HFF-Myc (cell line): ENCODE measurements around the gene ETS2.

ENCODE experiments used
- DNase-seq: peaks from one replicate; pipeline ENCODE4 v3.0.0-alpha.2; 2011; ENCODE audit warnings: low read depth; ENCODE audit errors: extremely low read depth
- H3K4me3 ChIP-seq: replicated peaks from 2 replicates; pipeline ENCODE4 v1.5.1; 2011; ENCODE audit warnings: low read depth, mild to moderate bottlenecking, control low read depth, low read length
- TF ChIP-seq, protein P1 (sequence below): IDR thresholded peaks from 2 replicates; pipeline ENCODE4 v1.5.1; 2012; ENCODE audit warnings: mild to moderate bottlenecking, low read depth, low read length, control low read depth; ENCODE audit errors: missing control alignments

ETS2 gene

DNA sequence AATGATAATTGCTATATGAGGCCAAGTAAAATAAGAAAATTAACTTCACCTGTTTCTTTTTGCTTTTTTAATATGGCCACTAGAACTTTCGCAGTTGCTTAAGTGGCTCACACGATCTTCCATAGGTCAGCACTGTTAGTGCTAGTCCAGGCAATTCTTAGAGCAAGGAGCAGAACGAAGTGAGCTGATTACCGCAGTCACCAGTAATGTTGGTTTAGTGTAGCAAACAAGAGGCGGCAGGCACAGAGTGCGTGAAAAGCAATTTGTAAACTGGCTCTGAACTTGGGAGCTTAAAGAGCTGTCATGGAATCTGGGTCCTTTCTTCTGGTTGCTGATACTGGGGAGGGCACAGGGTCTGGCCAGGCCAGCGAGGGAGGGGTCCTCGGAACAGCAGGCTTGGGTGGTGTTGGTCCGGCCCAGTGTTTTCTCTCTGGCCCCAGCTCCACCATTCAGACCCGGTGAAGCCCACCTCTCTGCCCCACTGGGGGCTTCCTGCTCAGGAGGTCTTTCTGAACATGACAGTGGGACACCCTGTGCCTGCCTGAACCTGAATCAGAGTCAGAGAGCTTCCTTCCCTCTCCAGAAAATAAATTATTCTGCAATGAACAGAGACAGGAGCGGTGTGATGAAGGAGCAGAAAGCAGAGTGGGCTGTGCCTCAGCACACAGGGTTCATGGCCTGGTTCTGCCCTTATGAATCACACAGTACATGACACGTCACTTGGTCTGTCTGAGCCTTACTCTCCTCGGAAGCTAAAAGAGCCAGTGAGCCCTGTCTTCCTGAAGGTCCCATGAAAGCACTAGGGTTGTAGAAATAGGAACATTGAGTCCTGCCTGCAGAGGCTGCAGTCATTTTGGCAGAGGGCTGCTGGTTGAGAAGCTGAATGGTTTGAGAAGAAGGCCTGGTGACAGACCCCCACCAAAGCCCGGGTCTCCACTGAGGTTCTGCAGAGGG lies 11.9 kb downstream of the ETS2 start:
- H3K4me3 ChIP-seq: no peak overlapping the region
- DNase-seq: no peak
- TF ChIP-seq, protein P1, sequence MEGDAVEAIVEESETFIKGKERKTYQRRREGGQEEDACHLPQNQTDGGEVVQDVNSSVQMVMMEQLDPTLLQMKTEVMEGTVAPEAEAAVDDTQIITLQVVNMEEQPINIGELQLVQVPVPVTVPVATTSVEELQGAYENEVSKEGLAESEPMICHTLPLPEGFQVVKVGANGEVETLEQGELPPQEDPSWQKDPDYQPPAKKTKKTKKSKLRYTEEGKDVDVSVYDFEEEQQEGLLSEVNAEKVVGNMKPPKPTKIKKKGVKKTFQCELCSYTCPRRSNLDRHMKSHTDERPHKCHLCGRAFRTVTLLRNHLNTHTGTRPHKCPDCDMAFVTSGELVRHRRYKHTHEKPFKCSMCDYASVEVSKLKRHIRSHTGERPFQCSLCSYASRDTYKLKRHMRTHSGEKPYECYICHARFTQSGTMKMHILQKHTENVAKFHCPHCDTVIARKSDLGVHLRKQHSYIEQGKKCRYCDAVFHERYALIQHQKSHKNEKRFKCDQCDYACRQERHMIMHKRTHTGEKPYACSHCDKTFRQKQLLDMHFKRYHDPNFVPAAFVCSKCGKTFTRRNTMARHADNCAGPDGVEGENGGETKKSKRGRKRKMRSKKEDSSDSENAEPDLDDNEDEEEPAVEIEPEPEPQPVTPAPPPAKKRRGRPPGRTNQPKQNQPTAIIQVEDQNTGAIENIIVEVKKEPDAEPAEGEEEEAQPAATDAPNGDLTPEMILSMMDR: no peak

DNA sequence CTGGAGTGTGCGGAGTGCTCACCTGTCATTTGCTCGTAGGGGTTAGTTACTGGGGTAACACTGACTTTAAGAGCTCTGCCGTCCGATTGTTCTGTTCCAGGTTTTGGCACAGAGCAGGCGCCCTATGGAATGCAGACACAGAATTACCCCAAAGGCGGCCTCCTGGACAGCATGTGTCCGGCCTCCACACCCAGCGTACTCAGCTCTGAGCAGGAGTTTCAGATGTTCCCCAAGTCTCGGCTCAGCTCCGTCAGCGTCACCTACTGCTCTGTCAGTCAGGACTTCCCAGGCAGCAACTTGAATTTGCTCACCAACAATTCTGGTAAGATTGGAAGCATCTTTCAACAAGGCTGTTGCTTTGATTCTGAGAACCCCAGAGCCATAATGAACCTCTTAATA lies 12.6 kb downstream of the ETS2 start:
- TF ChIP-seq, protein P1: no peak
- H3K4me3 ChIP-seq: no peak overlapping the region
- no peak for DNase-seq

DNA sequence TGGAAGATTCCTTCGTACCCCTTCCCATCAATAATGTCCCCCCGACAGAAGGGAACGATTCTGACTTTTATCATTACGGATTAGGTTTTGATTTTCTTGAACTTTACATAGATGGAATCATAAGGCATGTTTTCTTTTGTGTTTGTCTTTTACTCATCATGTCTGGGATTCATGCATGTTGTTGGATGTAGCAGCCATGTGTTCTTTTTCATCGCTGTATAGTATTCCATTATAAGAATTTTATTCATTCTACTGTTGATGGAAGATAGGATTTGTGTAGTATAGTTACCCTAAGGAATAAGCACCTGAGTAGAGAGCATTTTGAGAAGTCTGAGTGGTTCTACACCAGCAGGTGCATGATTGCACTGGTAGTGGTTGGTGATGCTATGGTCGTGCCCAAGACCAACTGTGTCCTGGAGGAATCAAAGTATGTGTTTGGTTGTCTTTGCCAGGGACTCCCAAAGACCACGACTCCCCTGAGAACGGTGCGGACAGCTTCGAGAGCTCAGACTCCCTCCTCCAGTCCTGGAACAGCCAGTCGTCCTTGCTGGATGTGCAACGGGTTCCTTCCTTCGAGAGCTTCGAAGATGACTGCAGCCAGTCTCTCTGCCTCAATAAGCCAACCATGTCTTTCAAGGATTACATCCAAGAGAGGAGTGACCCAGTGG lies 13.5 kb downstream of the ETS2 start:
- TF ChIP-seq, protein P1: no peak
- H3K4me3 ChIP-seq: no peak overlapping the region

DNA sequence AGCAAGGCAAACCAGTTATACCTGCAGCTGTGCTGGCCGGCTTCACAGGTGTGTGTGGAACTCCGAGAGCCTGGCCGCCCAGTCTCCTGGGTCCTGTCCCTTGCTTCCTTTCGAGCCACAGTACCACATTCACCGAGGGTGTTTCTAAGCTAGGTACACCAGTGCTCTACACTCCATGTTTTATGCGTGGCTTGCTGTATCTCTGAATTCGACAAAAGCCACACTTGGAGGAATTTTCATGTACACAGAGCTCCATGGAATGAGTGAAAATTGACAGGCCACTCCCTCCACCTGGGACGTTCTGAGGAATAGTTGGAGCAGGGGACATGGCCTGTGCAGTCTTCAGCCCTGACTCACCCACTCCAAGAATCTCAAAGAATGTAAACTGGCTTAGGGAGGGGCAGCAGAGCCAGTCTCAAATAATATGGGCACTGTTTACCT lies 14.0 kb downstream of the ETS2 start:
- TF ChIP-seq, protein P1: no peak
- no peak overlapping the region for H3K4me3 ChIP-seq
- DNase-seq: no peak

More for the DNA sequence above, 13.5 kb downstream of the ETS2 start:
- DNase-seq: no peak

DNA sequence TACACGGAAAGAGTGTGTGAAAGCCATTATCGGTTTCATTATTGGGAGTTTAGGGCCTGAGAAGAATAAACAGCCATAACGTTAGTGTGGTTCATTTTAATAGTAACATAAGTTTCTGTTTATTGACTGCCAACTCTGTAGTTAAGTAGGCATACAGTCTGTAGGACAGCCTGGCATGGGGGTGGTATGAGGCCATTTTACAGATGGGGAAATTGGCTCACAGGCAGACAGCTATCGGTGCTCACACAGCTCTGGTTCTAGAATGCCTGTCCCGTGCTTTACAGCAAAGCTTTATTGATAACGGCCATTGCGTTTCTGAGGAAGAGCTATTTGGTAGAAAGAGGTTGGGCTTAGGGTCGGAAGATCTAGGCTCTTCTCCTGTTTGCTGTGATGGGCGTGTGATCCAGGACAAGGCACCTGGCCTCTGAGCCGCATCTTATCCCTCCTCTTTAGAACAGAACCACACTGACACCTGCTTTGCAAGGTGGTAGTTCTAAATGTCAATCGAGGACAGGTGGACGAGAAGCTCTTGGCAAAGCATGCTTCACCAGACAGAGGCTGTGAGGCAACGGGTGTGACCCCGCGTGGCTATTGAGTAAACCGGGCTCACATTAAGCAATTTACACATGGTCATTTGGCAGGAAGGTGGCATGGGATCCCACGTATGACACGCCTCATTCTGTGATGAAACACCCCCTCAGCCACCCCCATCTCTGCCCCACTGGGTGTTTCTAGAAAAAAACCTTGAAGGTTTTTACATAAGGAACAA lies 14.9 kb downstream of the ETS2 start:
- no peak overlapping the region for H3K4me3 ChIP-seq
- no peak for DNase-seq
- TF ChIP-seq, protein P1: no peak

DNA sequence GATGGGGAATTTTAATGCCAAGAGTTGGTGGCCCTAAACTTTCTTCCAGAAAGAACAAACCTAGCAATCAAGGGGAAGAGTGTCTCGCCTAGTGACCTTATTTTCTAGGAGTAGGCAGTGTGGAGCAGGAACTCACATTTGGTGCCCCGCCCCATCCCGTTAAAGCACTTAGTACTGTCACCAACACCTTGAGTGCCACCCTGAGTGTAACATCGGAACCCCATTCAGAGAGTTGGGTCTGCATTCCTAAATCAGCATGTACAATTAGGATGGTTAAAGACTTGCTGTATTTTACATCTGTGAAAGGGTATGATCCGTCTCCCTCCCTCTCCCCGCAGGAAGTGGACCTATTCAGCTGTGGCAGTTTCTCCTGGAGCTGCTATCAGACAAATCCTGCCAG lies 15.5 kb downstream of the ETS2 start:
- H3K4me3 ChIP-seq: no peak overlapping the region
- TF ChIP-seq, protein P1: no peak
- DNase-seq: no peak
